Activated naive CD4-positive, alpha-beta T cell treated with anti-CD3 and anti-CD28 coated beads for 36 hours (primary cell): ENCODE measurements around the gene ACTRT3. TPM values are rescaled to one million over a fixed set of nuclear protein-coding genes. Genes with fewer than 3 reads are reported as not detected.
"Not testable (repeated sequence)": the region's sequence is repeated elsewhere in the genome, so short reads cannot be mapped to it uniquely, and the experiment has no call there.

Source experiments
- CTCF ChIA-PET: fragments of 350-600 bp; sonication (Branson Sonifier 250); formaldehyde crosslinking; loops from one replicate; lab custom pipeline; 2021; ENCODE audit warnings: antibody characterized with exemption; lab: Charles Lee
- DNase-seq: peaks from one replicate; pipeline ENCODE4 v3.0.0-alpha.2; 2020
- H3K27ac Mint-ChIP-seq: one replicate; pipeline ENCODE4 v1.8.0; 2021; ENCODE audit warnings: mild to moderate bottlenecking, mixed read lengths
- H3K27me3 Mint-ChIP-seq: one replicate; pipeline ENCODE4 v1.8.0; 2021; ENCODE audit warnings: low read depth, mixed read lengths
- H3K36me3 Mint-ChIP-seq: one replicate; pipeline ENCODE4 v1.8.0; 2021; ENCODE audit warnings: low read depth, mixed read lengths
- H3K4me1 Mint-ChIP-seq: one replicate; pipeline ENCODE4 v1.8.0; 2021; ENCODE audit warnings: low read depth, mixed read lengths
- H3K4me3 Mint-ChIP-seq: one replicate; pipeline ENCODE4 v1.8.0; 2021; ENCODE audit warnings: mild to moderate bottlenecking, moderate library complexity, mixed read lengths
- H3K9me3 Mint-ChIP-seq: one replicate; pipeline ENCODE4 v1.8.0; 2021; ENCODE audit warnings: mixed read lengths
- intact Hi-C: fragments of 100-400 bp; cut with micrococcal nuclease; formaldehyde crosslinking; loops from one replicate; pipeline ENCODE4 v1.15.1; 2023
- total RNA-seq, 2 experiments: library from RNA; stranded (reverse); gene quantifications; one replicate each; pipeline ENCODE4 v1.2.3, GENCODE V29; 2021

Gene ACTRT3
- total RNA-seq, 2 experiments from 2014 or later = 0.30 TPM; not detected in 1

DNA sequence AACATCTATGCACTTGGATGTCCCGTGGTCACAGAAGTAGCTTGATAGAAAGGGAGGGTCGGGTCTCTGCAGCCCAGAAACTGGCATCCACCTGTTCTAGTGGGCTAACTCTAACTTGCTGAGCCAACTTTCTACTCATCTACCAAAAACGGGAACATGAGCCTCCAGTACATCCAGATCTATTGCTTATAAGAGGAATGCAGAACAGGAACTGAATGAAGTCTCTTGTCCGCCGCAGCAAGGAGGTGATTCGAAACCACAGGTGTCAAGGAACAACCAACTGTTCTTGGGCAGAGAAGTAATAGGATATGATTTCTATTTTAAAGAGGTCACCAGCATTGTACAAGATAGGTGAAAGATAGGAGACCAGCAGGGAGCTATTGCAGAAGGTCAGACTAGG, 22.4 kb downstream of the ACTRT3 start:
- Mint-ChIP-seq H3K36me3 (no peaks in the 10 kb centered on the region), H3K9me3 (no peaks in the 10 kb centered on the region), H3K27ac (no peak overlapping the region), H3K27me3 (peaks cover 16% of the 10 kb centered on the region), H3K4me1 (peaks cover 14% of the 10 kb centered on the region), H3K4me3 (no peak overlapping the region)
- CTCF ChIA-PET = no interaction called here
- no peak for DNase-seq
- intact Hi-C loops = loop anchor here (5.0 kb wide), 1 partner anchor 185 kb away; no protein-coding TSS in a partner anchor

GRCh38 chr3:169744366-169745054, 24.9 kb downstream of the ACTRT3 start:
- CTCF ChIA-PET = interaction anchor here (0.6 to 2.0 kb wide), 16 partner anchors 10 to 1045 kb away, joined by 3 to 8 read pairs (median 4); no protein-coding TSS in a partner anchor
- intact Hi-C loops = loop anchor here (1.0 to 5.0 kb wide), 5 partner anchors 77 to 1697 kb away; no protein-coding TSS in a partner anchor
- Mint-ChIP-seq H3K27ac (no peak overlapping the region), H3K4me1 (peaks cover 14% of the 10 kb centered on the region), H3K36me3 (no peaks in the 10 kb centered on the region), H3K9me3 (no peaks in the 10 kb centered on the region), H3K27me3 (peaks cover 16% of the 10 kb centered on the region), H3K4me3 (no peak overlapping the region)
- no peak for DNase-seq

DNA sequence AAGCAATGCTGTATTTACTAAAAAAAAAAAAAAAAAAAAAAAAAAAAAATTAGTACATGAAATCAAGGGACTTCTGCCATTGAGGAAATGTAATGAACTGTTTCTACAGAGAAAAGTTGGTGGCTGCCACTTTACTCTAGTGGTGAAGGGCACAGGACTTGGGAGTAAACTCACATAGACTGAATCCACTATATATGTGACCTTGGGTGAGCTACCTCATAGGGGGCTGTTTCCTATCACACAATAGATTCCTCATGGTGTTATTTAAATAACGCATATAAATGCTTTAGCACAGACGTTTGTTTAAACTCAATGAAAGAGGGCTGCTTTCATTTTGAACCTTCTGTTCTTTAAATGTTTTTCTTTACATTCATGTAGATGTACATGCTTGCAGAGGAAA, 30.3 kb downstream of the ACTRT3 start:
- Mint-ChIP-seq H3K4me1 (no peaks in the 10 kb centered on the region), H3K27me3 (peaks cover 5% of the 10 kb centered on the region), H3K27ac (no peak overlapping the region), H3K4me3 (no peak overlapping the region), H3K9me3 (peaks cover 12% of the 10 kb centered on the region), H3K36me3 (peaks cover 1% of the 10 kb centered on the region)
- intact Hi-C loops = no loop called here
- CTCF ChIA-PET = no interaction called here
- DNase-seq = no peak

GRCh38 chr3:169731857-169732256, 37.5 kb downstream of the ACTRT3 start:
- H3K4me3 Mint-ChIP-seq, DNase-seq, H3K36me3 Mint-ChIP-seq, H3K27ac Mint-ChIP-seq, H3K4me1 Mint-ChIP-seq, intact Hi-C loops: not testable (repeated sequence)
- Mint-ChIP-seq H3K27me3 (peaks cover 21% of the 10 kb centered on the region), H3K9me3 (peaks cover 20% of the 10 kb centered on the region)
- CTCF ChIA-PET = interaction anchor here (0.7 kb wide), 1 partner anchor 14 kb away, joined by 3 read pairs; no protein-coding TSS in a partner anchor

DNA sequence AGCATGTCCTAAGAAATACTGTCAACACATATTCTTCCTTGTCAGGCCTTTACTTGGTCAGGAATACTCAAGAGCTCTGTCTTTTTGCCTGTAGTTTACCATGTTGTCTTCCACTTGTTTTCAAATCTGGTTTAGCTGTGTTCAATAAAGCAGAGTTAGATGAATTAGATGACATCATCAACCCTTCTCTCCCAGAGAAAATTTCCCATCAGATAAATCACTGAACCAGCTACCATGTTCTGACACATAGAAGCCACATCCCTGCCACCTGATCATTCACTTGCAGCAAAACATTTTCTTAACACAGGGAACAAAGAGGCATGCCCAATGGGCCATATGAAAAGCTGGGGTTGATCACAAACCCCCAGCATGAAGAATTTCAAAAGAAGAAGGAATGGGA, 46.6 kb downstream of the ACTRT3 start:
- Mint-ChIP-seq H3K4me1 (no peaks in the 10 kb centered on the region), H3K4me3 (no peak overlapping the region), H3K27ac (no peak overlapping the region), H3K27me3 (peaks cover 17% of the 10 kb centered on the region), H3K36me3 (no peaks in the 10 kb centered on the region), H3K9me3 (no peaks in the 10 kb centered on the region)
- intact Hi-C loops = no loop called here
- DNase-seq = no peak
- CTCF ChIA-PET = no interaction called here

- H3K4me1 Mint-ChIP-seq, intact Hi-C loops, H3K36me3 Mint-ChIP-seq, CTCF ChIA-PET, DNase-seq, H3K4me3 Mint-ChIP-seq, H3K27ac Mint-ChIP-seq, H3K9me3 Mint-ChIP-seq: not testable (repeated sequence)
- H3K27me3 Mint-ChIP-seq = peaks cover 24% of the 10 kb centered on the region
Measured at GRCh38 chr3:169718415-169718814, 50.9 kb downstream of the ACTRT3 start.

Other genes with a start within 250 kb of the ACTRT3 start
- gene MECOM, start 105.8 kb downstream of the ACTRT3 start, total RNA-seq = not detected
- 10 to 100 TPM; 16.0 to 20.4 TPM for gene TERC, start 4.5 kb downstream of the ACTRT3 start, total RNA-seq
- gene MYNN, start 3.8 kb upstream of the ACTRT3 start, total RNA-seq = 10 to 100 TPM; 12.0 to 13.5 TPM
- gene LRRIQ4, start 43.3 kb upstream of the ACTRT3 start, total RNA-seq = under 1 TPM in 1 of 2 experiments, not detected in 1; 0.12 TPM
- 1 to 10 TPM; 3.8 to 3.9 TPM for gene LRRC34, start 43.3 kb upstream of the ACTRT3 start, total RNA-seq
- not detected for gene LRRC31, start 100.4 kb upstream of the ACTRT3 start, total RNA-seq
- not detected for gene SAMD7, start 142.0 kb upstream of the ACTRT3 start, total RNA-seq
- 10 to 100 TPM; 60.0 to 73.3 TPM for gene SEC62, start 197.2 kb upstream of the ACTRT3 start, total RNA-seq